ENCODE measurements around the gene SUGCT.

SUGCT gene

GRCh38 chr7:40299097-40299496, 164.3 kb downstream of the SUGCT start:
- no peak overlapping the region for H3K4me3 ChIP-seq (ENCODE audit: low read length in 2 of 2)
- no peaks in the 10 kb centered on the region for H3K9me3 ChIP-seq (ENCODE audit: control insufficient read depth in 2 of 2, low read length in 2 of 2)
- H3K27me3 ChIP-seq (ENCODE audit: control insufficient read depth in 1 of 2, insufficient read depth in 2 of 2, low read length in 2 of 2) = no peaks in the 10 kb centered on the region
- H3K4me1 ChIP-seq (ENCODE audit: control insufficient read depth, insufficient read depth, low read length) = no peaks in the 10 kb centered on the region
- no peak overlapping the region for H3K9ac ChIP-seq (ENCODE audit: low read length in 2 of 2)
- no peaks in the 10 kb centered on the region for H3K36me3 ChIP-seq (ENCODE audit: control insufficient read depth in 2 of 2, insufficient read depth in 2 of 2, low read length in 2 of 2)
- no peak overlapping the region for H3K27ac ChIP-seq (ENCODE audit: low read length)

GRCh38 chr7:40300146-40300670, 165.4 kb downstream of the SUGCT start:
- H3K4me1 ChIP-seq (ENCODE audit: control insufficient read depth, insufficient read depth, low read length) = no peaks in the 10 kb centered on the region
- H3K36me3 ChIP-seq (ENCODE audit: control insufficient read depth in 2 of 2, insufficient read depth in 2 of 2, low read length in 2 of 2) = no peaks in the 10 kb centered on the region
- H3K27me3 ChIP-seq (ENCODE audit: control insufficient read depth in 1 of 2, insufficient read depth in 2 of 2, low read length in 2 of 2) = no peaks in the 10 kb centered on the region
- no peak overlapping the region for H3K27ac ChIP-seq (ENCODE audit: low read length)
- no peak overlapping the region for H3K9ac ChIP-seq (ENCODE audit: low read length in 2 of 2)
- no peak overlapping the region for H3K4me3 ChIP-seq (ENCODE audit: low read length in 2 of 2)
- H3K9me3 ChIP-seq (ENCODE audit: control insufficient read depth in 2 of 2, low read length in 2 of 2) = no peaks in the 10 kb centered on the region

GRCh38 chr7:40301486-40302068, 166.8 kb downstream of the SUGCT start:
- no peaks in the 10 kb centered on the region for H3K27me3 ChIP-seq (ENCODE audit: control insufficient read depth in 1 of 2, insufficient read depth in 2 of 2, low read length in 2 of 2)
- H3K4me3 ChIP-seq (ENCODE audit: low read length in 2 of 2) = no peak overlapping the region
- H3K9ac ChIP-seq (ENCODE audit: low read length in 2 of 2) = no peak overlapping the region
- no peaks in the 10 kb centered on the region for H3K4me1 ChIP-seq (ENCODE audit: control insufficient read depth, insufficient read depth, low read length)
- no peaks in the 10 kb centered on the region for H3K9me3 ChIP-seq (ENCODE audit: control insufficient read depth in 2 of 2, low read length in 2 of 2)
- no peaks in the 10 kb centered on the region for H3K36me3 ChIP-seq (ENCODE audit: control insufficient read depth in 2 of 2, insufficient read depth in 2 of 2, low read length in 2 of 2)
- H3K27ac ChIP-seq (ENCODE audit: low read length) = no peak overlapping the region

- no peak overlapping the region for H3K4me3 ChIP-seq (ENCODE audit: low read length in 2 of 2)
- H3K27me3 ChIP-seq (ENCODE audit: control insufficient read depth in 1 of 2, insufficient read depth in 2 of 2, low read length in 2 of 2) = no peaks in the 10 kb centered on the region
- no peak overlapping the region for H3K9ac ChIP-seq (ENCODE audit: low read length in 2 of 2)
- no peaks in the 10 kb centered on the region for H3K4me1 ChIP-seq (ENCODE audit: control insufficient read depth, insufficient read depth, low read length)
- no peak overlapping the region for H3K27ac ChIP-seq (ENCODE audit: low read length)
- H3K9me3 ChIP-seq (ENCODE audit: control insufficient read depth in 2 of 2, low read length in 2 of 2) = no peaks in the 10 kb centered on the region
- no peaks in the 10 kb centered on the region for H3K36me3 ChIP-seq (ENCODE audit: control insufficient read depth in 2 of 2, insufficient read depth in 2 of 2, low read length in 2 of 2)
Measured at GRCh38 chr7:40303996-40304395, 169.2 kb downstream of the SUGCT start.

GRCh38 chr7:40305229-40305628, 170.4 kb downstream of the SUGCT start:
- H3K9ac ChIP-seq (ENCODE audit: low read length in 2 of 2) = no peak overlapping the region
- H3K27me3 ChIP-seq (ENCODE audit: control insufficient read depth in 1 of 2, insufficient read depth in 2 of 2, low read length in 2 of 2) = no peaks in the 10 kb centered on the region
- H3K36me3 ChIP-seq (ENCODE audit: control insufficient read depth in 2 of 2, insufficient read depth in 2 of 2, low read length in 2 of 2) = no peaks in the 10 kb centered on the region
- H3K27ac ChIP-seq (ENCODE audit: low read length) = no peak overlapping the region
- H3K4me1 ChIP-seq (ENCODE audit: control insufficient read depth, insufficient read depth, low read length) = no peaks in the 10 kb centered on the region
- H3K9me3 ChIP-seq (ENCODE audit: control insufficient read depth in 2 of 2, low read length in 2 of 2) = no peaks in the 10 kb centered on the region
- no peak overlapping the region for H3K4me3 ChIP-seq (ENCODE audit: low read length in 2 of 2)

GRCh38 chr7:40306025-40306424, 171.2 kb downstream of the SUGCT start:
- no peak overlapping the region for H3K4me3 ChIP-seq (ENCODE audit: low read length in 2 of 2)

GRCh38 chr7:40306596-40306995, 171.8 kb downstream of the SUGCT start:
- Histone ChIP-seq H3K36me3 (ENCODE audit: control insufficient read depth in 2 of 2, insufficient read depth in 2 of 2, low read length in 2 of 2) (no peaks in the 10 kb centered on the region), H3K4me1 (ENCODE audit: control insufficient read depth, insufficient read depth, low read length) (no peaks in the 10 kb centered on the region), H3K9me3 (ENCODE audit: control insufficient read depth in 2 of 2, low read length in 2 of 2) (no peaks in the 10 kb centered on the region), H3K9ac (ENCODE audit: low read length in 2 of 2) (no peak overlapping the region), H3K27ac (ENCODE audit: low read length) (no peak overlapping the region), H3K27me3 (ENCODE audit: control insufficient read depth in 1 of 2, insufficient read depth in 2 of 2, low read length in 2 of 2) (no peaks in the 10 kb centered on the region), H3K4me3 (ENCODE audit: low read length in 2 of 2) (no peak overlapping the region)

More at GRCh38 chr7:40306025-40306424, 171.2 kb downstream of the SUGCT start:
- Histone ChIP-seq H3K27ac (ENCODE audit: low read length) (no peak overlapping the region), H3K27me3 (ENCODE audit: control insufficient read depth in 1 of 2, insufficient read depth in 2 of 2, low read length in 2 of 2) (no peaks in the 10 kb centered on the region), H3K9me3 (ENCODE audit: control insufficient read depth in 2 of 2, low read length in 2 of 2) (no peaks in the 10 kb centered on the region), H3K9ac (ENCODE audit: low read length in 2 of 2) (no peak overlapping the region), H3K4me1 (ENCODE audit: control insufficient read depth, insufficient read depth, low read length) (no peaks in the 10 kb centered on the region), H3K36me3 (ENCODE audit: control insufficient read depth in 2 of 2, insufficient read depth in 2 of 2, low read length in 2 of 2) (no peaks in the 10 kb centered on the region)

- no peaks in the 10 kb centered on the region for H3K9me3 ChIP-seq (ENCODE audit: control insufficient read depth in 2 of 2, low read length in 2 of 2)
- H3K4me3 ChIP-seq (ENCODE audit: low read length in 2 of 2) = no peak overlapping the region
- no peaks in the 10 kb centered on the region for H3K27me3 ChIP-seq (ENCODE audit: control insufficient read depth in 1 of 2, insufficient read depth in 2 of 2, low read length in 2 of 2)
- no peaks in the 10 kb centered on the region for H3K4me1 ChIP-seq (ENCODE audit: control insufficient read depth, insufficient read depth, low read length)
- no peak overlapping the region for H3K27ac ChIP-seq (ENCODE audit: low read length)
- no peak overlapping the region for H3K9ac ChIP-seq (ENCODE audit: low read length in 2 of 2)
- H3K36me3 ChIP-seq (ENCODE audit: control insufficient read depth in 2 of 2, insufficient read depth in 2 of 2, low read length in 2 of 2) = no peaks in the 10 kb centered on the region
Measured at GRCh38 chr7:40310258-40310657, 175.5 kb downstream of the SUGCT start.

- Histone ChIP-seq H3K36me3 (ENCODE audit: control insufficient read depth in 2 of 2, insufficient read depth in 2 of 2, low read length in 2 of 2) (no peaks in the 10 kb centered on the region), H3K27ac (ENCODE audit: low read length) (no peak overlapping the region), H3K9ac (ENCODE audit: low read length in 2 of 2) (no peak overlapping the region), H3K27me3 (ENCODE audit: control insufficient read depth in 1 of 2, insufficient read depth in 2 of 2, low read length in 2 of 2) (no peaks in the 10 kb centered on the region), H3K9me3 (ENCODE audit: control insufficient read depth in 2 of 2, low read length in 2 of 2) (no peaks in the 10 kb centered on the region), H3K4me1 (ENCODE audit: control insufficient read depth, insufficient read depth, low read length) (no peaks in the 10 kb centered on the region), H3K4me3 (ENCODE audit: low read length in 2 of 2) (no peak overlapping the region)
Measured at GRCh38 chr7:40311307-40311706, 176.5 kb downstream of the SUGCT start.

GRCh38 chr7:40315277-40315676, 180.5 kb downstream of the SUGCT start:
- no peaks in the 10 kb centered on the region for H3K4me1 ChIP-seq (ENCODE audit: control insufficient read depth, insufficient read depth, low read length)
- H3K4me3 ChIP-seq (ENCODE audit: low read length in 2 of 2) = no peak overlapping the region
- H3K27ac ChIP-seq (ENCODE audit: low read length) = no peak overlapping the region

GRCh38 chr7:40316176-40316575, 181.4 kb downstream of the SUGCT start:
- no peaks in the 10 kb centered on the region for H3K27me3 ChIP-seq (ENCODE audit: control insufficient read depth in 1 of 2, insufficient read depth in 2 of 2, low read length in 2 of 2)
- H3K36me3 ChIP-seq (ENCODE audit: control insufficient read depth in 2 of 2, insufficient read depth in 2 of 2, low read length in 2 of 2) = no peaks in the 10 kb centered on the region
- H3K4me1 ChIP-seq (ENCODE audit: control insufficient read depth, insufficient read depth, low read length) = no peaks in the 10 kb centered on the region
- H3K9ac ChIP-seq (ENCODE audit: low read length in 2 of 2) = no peak overlapping the region
- no peaks in the 10 kb centered on the region for H3K9me3 ChIP-seq (ENCODE audit: control insufficient read depth in 2 of 2, low read length in 2 of 2)
- H3K27ac ChIP-seq (ENCODE audit: low read length) = no peak overlapping the region
- no peak overlapping the region for H3K4me3 ChIP-seq (ENCODE audit: low read length in 2 of 2)

More at GRCh38 chr7:40315277-40315676, 180.5 kb downstream of the SUGCT start:
- no peaks in the 10 kb centered on the region for H3K27me3 ChIP-seq (ENCODE audit: control insufficient read depth in 1 of 2, insufficient read depth in 2 of 2, low read length in 2 of 2)
- H3K36me3 ChIP-seq (ENCODE audit: control insufficient read depth in 2 of 2, insufficient read depth in 2 of 2, low read length in 2 of 2) = no peaks in the 10 kb centered on the region
- no peaks in the 10 kb centered on the region for H3K9me3 ChIP-seq (ENCODE audit: control insufficient read depth in 2 of 2, low read length in 2 of 2)
- no peak overlapping the region for H3K9ac ChIP-seq (ENCODE audit: low read length in 2 of 2)
